Coronary artery (tissue), 2 donors: ENCODE measurements around the gene WBP2NL.
"Not testable (repeated sequence)": the region's sequence is repeated elsewhere in the genome, so short reads cannot be mapped to it uniquely, and the experiment has no call there.

ENCODE experiments used
- DNase-seq: peaks from one replicate; pipeline ENCODE4 v3.0.0-alpha.2; 2017; ENCODE audit warnings: low spot score
- H3K27ac ChIP-seq, 2 donors: fragments of 200-600 bp; sonication (generic); one replicate each; pipeline ENCODE4 v1.5.1; 2016 to 2019
- H3K4me3 ChIP-seq: fragments of 200-600 bp; sonication (generic); 2 replicates; pipeline ENCODE4 v1.5.1; 2016; ENCODE audit warnings: mild to moderate bottlenecking, moderate library complexity
- TF ChIP-seq, protein P1 (sequence below): fragments of 200-600 bp; sonication (generic); IDR thresholded peaks from one replicate; pipeline ENCODE4 v1.5.1; 2019; ENCODE audit warnings: antibody characterized with exemption

The WBP2NL gene

DNA sequence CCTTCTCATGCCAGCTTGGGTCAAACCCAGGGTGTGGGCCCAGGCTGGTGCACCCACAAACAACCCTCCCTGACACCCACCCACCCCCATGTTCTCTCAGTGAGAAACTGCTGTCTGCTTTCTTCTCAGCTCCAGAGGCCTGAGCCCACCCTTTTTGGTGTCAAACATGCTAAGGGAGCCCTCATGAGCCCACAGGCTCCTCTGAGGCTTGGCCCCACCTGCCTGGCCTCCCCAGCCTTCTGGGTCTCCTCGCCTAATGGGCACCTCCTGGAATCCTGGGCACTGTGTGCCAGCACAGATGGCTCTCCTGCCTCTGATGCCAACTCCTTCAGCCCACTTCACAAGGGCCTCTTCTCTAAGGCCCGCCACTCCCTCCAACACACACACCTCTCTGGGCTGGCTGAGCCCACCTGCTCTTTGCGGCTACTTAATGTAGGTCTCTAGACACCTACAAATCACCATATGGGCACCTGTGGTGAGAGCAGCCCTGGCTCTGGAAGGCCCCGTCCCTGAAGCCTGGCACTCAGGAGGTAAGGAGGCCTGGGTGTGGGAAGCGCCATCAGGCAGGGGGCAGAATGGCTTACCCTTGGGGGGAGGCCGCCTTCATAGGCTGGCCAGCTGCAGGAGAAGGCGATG is 67.7 kb downstream of the WBP2NL start:
- TF ChIP-seq, protein P1, sequence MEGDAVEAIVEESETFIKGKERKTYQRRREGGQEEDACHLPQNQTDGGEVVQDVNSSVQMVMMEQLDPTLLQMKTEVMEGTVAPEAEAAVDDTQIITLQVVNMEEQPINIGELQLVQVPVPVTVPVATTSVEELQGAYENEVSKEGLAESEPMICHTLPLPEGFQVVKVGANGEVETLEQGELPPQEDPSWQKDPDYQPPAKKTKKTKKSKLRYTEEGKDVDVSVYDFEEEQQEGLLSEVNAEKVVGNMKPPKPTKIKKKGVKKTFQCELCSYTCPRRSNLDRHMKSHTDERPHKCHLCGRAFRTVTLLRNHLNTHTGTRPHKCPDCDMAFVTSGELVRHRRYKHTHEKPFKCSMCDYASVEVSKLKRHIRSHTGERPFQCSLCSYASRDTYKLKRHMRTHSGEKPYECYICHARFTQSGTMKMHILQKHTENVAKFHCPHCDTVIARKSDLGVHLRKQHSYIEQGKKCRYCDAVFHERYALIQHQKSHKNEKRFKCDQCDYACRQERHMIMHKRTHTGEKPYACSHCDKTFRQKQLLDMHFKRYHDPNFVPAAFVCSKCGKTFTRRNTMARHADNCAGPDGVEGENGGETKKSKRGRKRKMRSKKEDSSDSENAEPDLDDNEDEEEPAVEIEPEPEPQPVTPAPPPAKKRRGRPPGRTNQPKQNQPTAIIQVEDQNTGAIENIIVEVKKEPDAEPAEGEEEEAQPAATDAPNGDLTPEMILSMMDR: no peak
- Histone ChIP-seq H3K27ac (no peak overlapping the region), H3K4me3 (no peak overlapping the region)
- DNase-seq: no peak

- no peak overlapping the region for H3K27ac ChIP-seq
- H3K4me3 ChIP-seq: no peak overlapping the region
- no peak for DNase-seq
- TF ChIP-seq, protein P1: no peak
These were observed 68.3 kb downstream of the WBP2NL start for GRCh38 chr22:42066937-42067336.

- Histone ChIP-seq H3K27ac (no peak overlapping the region), H3K4me3 (no peak overlapping the region)
- TF ChIP-seq, protein P1: no peak
- no peak for DNase-seq
These were observed 69.2 kb downstream of the WBP2NL start for GRCh38 chr22:42067671-42068251.

DNA sequence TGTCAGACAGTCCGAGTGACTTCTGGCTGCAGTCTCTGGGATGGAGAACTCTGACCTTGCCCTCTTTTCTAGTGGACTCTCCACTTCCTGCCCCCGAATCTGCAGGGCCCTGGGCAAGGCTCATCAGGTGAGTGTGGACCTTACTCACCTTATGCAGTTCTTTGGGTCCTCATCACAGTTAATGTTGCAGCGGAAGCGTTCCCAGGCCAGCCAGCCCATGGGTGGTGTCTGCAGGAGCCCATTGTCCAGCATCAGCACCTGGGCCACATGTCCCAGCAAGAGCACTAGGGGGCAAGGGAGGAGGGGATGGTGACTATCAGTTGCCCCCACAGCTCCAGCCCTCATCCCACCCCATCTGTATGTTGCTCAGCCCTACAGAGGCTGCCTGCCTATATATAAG is 69.7 kb downstream of the WBP2NL start:
- DNase-seq: no peak
- Histone ChIP-seq H3K4me3 (no peak overlapping the region), H3K27ac (no peak overlapping the region)
- TF ChIP-seq, protein P1: no peak

DNA sequence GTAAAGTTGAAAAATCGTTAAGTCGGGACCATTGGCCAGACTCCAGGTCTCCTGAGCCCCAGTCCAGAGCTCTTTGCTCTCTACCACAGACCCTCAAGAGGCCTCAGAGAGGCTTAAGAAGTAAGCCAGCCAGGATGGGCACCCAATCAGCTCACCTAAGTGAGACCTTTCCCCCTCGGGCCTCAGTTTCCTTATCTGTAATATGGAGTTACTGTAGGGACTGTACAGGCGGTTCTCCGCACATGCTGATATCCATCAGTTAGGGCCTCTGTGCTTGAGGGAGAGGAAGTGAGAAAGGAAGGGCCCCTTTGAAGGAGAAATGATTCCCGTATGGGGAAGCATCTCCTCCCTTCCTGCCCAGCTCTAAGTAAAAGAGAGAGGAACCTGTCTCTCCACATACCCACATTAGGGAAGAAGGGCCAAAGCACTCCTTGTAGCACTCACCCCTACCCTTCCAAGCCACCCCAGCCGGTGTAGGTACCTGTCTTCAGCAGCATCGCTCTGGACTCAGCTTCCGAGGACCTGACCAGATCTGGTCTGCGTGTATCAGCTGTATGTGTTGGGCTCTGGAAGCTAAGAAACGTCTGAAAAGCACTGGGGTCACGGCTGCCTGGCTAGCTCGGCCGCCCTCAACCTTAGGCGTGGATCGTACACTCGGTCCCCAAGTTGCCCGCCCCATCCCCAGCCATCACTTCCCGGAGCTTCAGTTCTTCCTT is 71.4 kb downstream of the WBP2NL start:
- H3K27ac ChIP-seq: peak overlapping the region; percentile 80 to 83
- peak overlapping the region; percentile 70 for H3K4me3 ChIP-seq
- TF ChIP-seq, protein P1: no peak
- no peak for DNase-seq

- DNase-seq: peak; percentile 97
- Histone ChIP-seq H3K4me3 (peak within 1 kb of the TSS; percentile 70), H3K27ac (peak within 1 kb of the TSS; percentile 80 to 83)
- TF ChIP-seq, protein P1: no peak
These were observed 72.2 kb downstream of the WBP2NL start, which contains the start of gene NAGA for GRCh38 chr22:42070517-42071422. NAGA (minus strand) TSS chr22:42070812; CDS start chr22:42070297, 515 bp downstream.

- H3K27ac ChIP-seq: peak overlapping the region; percentile 80 to 83
- peak overlapping the region; percentile 70 for H3K4me3 ChIP-seq
- DNase-seq: not testable (repeated sequence)
These were observed 72.9 kb downstream of the WBP2NL start for GRCh38 chr22:42071508-42071907.
